Fibroblast of mammary gland (primary cell): ENCODE data around the gene COL16A1.

Source experiments
- DNase-seq: peaks from one replicate; pipeline ENCODE4 v3.0.0-alpha.2; 2010; ENCODE audit warnings: low read depth
- H3K4me3 ChIP-seq: 2 replicates; pipeline ENCODE4 v1.5.1; 2011; ENCODE audit warnings: low read depth, mild to moderate bottlenecking, low read length, moderate library complexity; ENCODE audit not compliant: control insufficient read depth
- TF ChIP-seq, protein P1 (sequence below): conservative IDR thresholded peaks from 2 replicates; pipeline ENCODE4 v1.5.1; 2011; ENCODE audit warnings: low read depth, low read length, inconsistent platforms; ENCODE audit not compliant: control insufficient read depth, insufficient read depth

COL16A1 gene

DNA sequence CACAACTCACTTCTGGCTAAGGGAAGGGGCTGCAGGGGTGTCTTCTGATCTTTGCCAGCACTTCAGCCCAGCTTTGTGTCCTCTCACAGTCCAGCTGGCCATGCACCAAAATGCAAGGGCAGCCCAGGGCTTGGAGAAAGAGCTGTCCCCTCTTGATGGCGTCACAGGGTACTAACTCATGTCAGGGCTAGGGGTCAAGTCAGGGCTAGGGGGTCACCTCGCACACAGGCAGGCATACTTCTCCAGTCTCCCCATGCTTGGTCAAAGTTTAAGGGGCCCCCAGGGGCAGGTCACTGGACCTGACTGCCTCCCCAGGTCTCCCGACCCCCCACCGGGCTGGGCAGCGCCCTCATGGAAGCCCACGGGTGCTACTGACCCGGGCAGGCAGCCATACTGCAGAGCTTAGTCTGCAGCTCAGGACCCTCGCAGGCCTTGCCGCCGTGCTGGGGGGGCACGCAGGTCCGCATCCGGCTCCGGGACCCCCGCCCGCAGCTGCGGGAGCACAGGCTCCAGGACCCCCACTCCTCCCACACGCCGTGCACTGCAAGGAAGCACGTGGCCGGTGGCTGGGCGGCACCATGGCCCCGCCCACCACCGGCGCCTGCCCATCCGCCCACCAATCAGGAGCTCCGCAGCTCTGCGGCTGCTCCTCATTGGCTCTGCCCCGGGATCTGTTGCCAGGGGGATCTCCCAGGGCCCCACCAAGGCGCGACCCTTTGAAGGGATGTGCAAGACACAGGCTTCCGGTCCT is 38.8 kb upstream of the COL16A1 start:
- TF ChIP-seq, protein P1, sequence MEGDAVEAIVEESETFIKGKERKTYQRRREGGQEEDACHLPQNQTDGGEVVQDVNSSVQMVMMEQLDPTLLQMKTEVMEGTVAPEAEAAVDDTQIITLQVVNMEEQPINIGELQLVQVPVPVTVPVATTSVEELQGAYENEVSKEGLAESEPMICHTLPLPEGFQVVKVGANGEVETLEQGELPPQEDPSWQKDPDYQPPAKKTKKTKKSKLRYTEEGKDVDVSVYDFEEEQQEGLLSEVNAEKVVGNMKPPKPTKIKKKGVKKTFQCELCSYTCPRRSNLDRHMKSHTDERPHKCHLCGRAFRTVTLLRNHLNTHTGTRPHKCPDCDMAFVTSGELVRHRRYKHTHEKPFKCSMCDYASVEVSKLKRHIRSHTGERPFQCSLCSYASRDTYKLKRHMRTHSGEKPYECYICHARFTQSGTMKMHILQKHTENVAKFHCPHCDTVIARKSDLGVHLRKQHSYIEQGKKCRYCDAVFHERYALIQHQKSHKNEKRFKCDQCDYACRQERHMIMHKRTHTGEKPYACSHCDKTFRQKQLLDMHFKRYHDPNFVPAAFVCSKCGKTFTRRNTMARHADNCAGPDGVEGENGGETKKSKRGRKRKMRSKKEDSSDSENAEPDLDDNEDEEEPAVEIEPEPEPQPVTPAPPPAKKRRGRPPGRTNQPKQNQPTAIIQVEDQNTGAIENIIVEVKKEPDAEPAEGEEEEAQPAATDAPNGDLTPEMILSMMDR = no peak
- no peak overlapping the region for H3K4me3 ChIP-seq
- DNase-seq = no peak

DNA sequence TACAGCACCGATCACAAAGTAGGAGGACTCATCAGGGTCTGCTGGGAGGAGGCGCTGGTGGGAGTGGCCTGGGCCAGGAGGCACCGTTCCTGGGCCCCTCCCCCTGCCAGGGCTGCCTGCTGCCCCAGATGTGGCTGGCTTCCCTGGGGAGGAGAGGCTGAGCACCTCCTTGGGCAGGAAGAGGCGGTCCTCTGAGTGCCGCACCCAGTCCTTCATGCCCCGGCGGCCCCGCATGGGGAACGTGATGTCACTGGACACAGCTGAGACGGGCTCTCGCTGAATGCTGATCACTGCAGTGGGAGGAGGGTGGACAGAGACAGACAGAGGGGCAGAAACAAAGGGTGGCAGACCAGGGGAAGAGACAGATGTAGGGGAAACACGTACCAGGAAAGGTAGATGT is 35.5 kb upstream of the COL16A1 start:
- TF ChIP-seq, protein P1 = no peak
- DNase-seq = no peak
- no peak overlapping the region for H3K4me3 ChIP-seq

DNA sequence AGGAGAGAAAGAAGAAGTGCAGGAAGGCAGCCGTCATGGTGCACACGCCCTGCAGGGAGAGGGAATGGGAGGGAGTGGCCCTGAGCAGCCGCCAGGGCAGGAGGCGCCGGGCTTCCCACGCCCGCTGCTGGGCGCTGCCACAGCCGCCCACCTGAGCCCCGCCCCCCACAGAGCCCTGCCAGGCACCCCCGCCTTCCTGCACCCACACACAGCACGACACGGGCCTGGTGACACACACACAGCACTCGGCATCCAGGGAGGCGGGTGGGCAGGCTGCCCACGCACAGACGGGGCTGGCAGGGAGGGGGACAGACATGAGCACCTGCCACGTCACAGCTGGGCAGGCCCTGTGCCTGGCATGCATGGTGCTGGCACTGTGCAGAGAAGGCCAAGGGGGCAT is 32.9 kb upstream of the COL16A1 start:
- no peak for DNase-seq
- TF ChIP-seq, protein P1 = no peak
- no peak overlapping the region for H3K4me3 ChIP-seq

DNA sequence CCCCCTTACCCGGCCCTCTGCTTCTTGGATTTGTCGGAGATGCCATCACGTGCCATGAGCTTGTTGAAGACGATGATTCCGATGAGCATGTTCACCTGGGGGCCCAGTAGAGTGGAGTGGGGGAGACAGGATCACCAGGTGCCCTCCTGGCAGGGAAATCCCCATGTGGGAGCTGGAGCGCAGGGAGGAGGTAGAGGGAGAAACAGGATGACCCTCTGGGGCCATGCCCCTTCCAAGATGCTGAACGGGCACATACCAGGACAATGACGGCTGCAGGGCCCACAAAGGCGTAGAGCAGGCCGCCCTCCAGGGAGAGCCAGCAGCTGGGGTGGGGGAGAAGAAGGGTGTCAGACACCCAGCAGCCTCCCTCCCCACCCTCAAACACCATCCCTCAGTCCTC is 31.8 kb upstream of the COL16A1 start:
- TF ChIP-seq, protein P1 = no peak
- H3K4me3 ChIP-seq = no peak overlapping the region
- DNase-seq = no peak

DNA sequence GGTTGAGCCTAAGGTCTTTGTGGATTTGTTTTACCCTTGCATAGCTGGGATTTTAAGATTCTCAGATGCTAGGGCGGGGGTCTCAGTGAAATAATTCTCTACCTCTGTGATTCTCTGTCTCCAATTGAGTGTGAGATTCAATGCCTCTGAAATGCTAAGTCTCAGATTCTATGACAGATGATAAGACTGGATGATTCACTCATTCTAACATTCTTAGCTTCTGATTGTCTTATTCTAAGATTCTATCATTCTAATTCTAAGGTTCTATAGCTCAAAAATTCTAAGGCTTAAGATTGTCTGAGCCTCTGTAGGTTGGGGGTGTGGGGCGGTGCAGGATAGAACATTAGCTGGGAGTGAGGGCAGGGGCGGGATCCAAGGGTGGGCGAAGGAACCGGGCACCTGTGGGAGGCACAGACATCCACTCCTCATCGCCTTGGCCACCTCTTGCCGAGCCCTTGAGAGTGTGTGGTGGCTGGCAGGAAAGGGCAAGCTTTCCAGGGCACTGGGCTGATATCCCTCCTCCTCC is 30.8 kb upstream of the COL16A1 start:
- no peak overlapping the region for H3K4me3 ChIP-seq
- TF ChIP-seq, protein P1 = no peak
- DNase-seq = no peak

DNA sequence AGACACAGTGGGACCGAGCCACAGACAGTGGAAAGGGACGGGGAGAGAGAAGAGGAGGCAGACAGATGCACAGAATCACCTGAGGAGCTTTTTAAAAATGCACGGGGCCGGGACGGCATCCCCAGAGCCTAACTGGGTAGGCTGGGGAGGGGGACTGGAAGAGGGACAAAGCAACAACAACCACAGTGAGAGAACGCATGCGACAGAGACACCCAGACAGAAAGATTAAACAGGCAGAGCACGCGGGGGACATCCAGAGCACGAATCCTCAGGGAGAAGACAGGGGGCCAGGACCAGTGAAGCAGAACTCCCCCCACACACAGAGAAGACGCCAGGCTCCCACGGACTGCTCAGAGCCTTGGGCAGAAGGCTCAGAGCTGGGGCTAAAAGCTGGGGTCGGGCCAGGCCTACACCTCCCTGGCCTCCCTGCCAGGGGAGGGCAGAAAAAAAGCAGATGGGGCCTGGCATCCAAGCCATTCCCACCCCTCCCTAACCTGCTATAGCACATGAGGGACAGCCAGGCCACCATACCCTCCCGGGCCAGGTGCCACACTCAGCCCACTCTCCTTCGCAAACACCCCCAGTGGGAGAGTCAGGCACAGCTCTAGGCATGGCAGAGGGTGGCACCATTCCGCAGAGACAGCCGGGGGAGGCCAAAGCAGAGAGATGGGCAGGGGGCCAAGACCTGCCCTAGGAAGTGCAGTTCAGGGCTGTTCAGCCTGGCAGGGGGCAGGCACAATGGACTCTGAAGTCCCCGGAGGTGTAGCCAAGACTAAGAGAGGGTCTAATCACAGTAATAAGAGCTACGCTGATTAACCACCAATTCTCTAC is 29.8 kb upstream of the COL16A1 start:
- TF ChIP-seq, protein P1 = no peak

More for the DNA sequence above, 29.8 kb upstream of the COL16A1 start:
- no peak for DNase-seq
- no peak overlapping the region for H3K4me3 ChIP-seq
